NCI-H510A (cell line): ENCODE measurements around the gene BTBD1.

Experiments used
- DNase-seq: peaks from one replicate; lab custom pipeline; 2025; lab: John Stamatoyannopoulos, UW

The BTBD1 gene

DNA sequence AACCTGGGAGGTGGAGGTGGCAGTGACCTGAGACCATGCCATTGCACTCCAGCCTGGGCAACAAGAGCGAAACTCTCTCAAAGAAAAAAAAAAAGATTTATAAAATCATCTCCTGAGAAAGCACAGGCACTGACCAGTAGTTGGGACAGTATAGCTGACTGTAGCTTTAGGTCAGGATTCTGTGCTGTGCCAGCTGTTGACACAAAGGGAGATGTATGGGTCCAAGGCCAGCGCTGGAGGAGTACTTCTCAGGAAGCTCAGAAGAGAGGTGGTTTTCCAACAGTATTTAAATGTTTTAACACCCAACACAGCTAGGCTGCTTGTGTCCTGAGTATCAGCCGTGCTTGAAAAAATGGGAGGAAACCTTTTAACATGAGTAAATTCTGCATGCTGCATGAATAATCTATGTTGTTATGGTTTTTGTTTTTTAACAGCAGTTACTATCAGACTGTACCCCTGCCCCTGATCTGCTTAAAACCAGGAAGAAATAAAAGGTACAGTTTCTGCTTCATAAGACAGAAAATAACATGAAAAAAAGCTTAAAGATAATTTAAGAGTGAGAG is 74.5 kb downstream of the BTBD1 start:
- DNase-seq = no peak

DNA sequence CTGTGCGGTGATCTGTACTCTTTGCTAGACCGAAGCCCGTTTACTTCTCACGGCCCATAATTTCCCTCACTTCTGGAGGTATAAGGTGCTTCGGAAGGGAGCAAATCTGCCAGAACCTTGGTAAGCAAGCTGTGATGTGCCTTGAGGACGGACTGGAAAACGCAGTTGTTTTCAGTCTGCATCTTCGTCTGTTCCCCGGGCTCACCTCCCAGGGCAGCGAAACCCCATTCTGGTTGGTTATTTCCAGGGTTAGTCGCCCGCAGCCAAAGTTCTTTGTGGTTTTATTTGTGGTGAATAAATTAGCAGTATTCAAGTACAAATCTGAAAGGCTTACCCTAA is 80.6 kb downstream of the BTBD1 start:
- DNase-seq = no peak

DNA sequence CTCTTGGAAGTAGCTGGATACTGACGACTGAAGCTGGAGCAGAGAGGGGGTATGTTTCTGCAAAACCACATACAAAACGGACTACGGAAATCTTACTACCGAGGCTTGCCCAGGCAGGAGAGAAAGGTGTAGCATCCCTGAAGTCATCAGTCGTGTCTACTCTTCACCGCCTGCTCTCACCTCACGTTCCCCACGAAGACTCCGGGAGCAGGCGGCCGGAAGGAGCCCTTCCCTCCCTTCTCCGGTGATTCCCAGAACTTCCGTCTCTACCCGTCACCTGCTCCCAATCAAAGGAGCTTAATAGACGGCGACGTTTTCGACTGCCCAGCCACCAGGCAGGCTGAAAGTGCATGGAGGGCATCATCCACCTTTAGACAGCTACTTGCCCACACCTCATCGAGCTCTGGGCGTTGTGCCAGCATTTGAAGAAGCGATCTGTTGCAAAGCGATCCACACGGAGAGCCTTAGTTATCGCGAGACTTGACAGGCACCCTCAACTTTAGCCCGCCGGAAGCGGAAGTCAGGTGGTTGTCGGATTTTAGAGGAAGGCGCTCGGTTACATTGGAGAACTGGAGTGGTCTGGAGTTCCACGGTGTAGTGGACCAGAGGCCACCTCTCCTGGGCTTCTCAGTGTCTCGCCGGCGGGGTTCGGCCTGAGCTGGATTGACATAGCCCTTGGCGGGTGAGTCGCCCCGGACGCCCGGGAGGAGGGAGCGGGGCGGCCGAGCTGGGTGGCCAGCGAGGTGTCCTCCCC is 81.2 kb downstream of the BTBD1 start, which contains the start of gene RAMAC:
Gene RAMAC (plus strand): TSS at position 523 of the 754 bp plus-strand sequence. CDS start 2,809 bp downstream, outside the sequence.
- DNase-seq = peak; percentile 84

- no peak for DNase-seq
Observed at GRCh38 chr15:82980981-82981380, 86.1 kb downstream of the BTBD1 start.

DNA sequence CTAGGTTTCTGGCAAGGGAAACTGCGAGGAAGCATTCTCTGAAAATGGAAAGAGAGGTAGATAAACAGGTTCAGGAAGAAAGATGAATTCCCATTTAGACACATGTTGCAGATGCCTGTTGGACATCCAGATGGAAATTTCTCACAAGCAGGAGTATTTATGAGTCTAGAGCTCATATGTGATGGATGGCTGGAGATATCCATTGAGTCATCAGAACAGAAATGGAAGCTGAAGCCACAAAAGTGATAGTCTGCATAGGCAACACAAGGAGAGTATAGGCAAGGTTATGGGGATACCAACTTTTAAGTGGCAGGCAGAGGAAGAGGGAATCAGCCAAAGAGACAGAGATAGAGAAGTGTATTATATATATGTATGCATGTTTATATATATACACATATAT is 87.3 kb downstream of the BTBD1 start:
- DNase-seq = no peak

- DNase-seq = no peak
Observed at GRCh38 chr15:82978438-82978837, 88.6 kb downstream of the BTBD1 start.

GRCh38 chr15:82977076-82977475 is 90.0 kb downstream of the BTBD1 start:
- DNase-seq = no peak

- no peak for DNase-seq
Observed at GRCh38 chr15:82972990-82973389, 94.1 kb downstream of the BTBD1 start.

DNA sequence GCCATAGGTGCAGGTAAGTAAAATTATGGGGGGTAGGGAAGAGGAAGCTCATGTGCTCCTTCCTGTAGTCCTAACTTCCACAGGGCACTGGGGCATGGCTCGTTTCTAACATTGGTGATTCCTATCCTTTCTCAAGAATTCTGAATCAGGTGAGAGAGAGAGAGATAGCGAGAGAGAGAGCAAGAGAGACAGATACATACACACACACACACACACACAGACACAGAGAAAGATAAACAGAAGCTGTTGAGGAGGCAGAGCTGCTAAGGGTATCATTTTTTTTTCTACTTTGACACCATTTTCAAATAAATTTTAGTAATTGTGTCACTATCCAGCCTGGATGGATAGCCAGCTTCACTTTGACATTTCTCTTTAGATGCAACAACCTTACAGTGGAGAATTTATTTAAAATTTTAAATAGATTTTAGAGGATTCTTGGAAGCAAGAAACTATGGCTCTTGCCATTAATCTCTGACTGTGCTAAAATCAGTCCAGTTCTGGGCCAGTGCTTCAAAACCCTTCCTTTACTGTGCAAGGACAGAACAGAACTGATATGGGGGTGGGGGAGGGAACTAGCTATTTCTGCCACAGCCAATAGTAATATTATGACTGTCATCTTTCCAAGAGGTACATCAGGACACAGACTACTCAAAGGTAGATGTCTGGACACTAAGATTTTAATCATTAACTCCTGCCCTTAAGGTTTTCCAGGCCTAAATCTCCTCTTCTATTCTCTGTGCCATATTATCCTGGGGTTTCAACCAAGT is 95.7 kb downstream of the BTBD1 start:
- DNase-seq = no peak

DNA sequence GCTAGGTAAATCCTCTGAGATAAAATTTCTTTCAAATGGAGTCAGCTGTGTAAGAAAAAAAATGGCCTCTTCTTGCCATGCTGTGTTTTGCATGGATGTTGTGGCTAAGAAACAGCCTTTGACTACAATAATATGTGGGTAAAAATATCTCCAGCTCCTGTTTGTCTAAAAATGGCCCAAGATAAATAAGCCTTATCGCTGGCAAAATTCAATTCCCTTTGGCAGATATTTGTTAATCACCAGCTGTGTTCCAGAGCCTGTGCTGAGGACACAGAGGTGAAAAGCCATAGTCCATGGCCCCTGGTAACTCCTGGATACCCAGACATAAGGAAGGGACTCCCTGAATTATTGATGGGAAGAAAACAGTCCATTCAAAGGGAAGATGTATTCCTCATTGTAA is 96.4 kb downstream of the BTBD1 start:
- no peak for DNase-seq

GRCh38 chr15:82970078-82970686 is 96.9 kb downstream of the BTBD1 start:
- no peak for DNase-seq

DNA sequence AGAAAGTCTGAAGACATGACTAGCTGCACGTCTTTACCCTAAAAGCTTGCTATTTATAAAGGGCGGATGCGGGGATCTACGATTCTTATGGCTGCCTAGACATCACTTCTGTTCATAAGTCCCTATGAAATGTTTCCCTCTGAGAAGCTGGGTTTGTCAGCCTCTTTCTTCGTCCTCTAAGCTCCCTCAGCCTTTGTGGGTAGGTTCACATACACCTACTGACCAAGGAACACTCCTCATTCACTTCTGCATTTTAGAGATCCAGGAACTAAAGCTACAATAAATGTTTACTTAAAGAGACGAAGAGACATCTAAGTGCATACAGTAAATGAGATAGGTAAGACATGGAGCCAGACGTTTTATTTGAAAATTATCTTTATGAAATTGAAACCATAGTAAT is 97.7 kb downstream of the BTBD1 start:
- DNase-seq = no peak

- no peak for DNase-seq
Observed at GRCh38 chr15:82968066-82968465, 99.0 kb downstream of the BTBD1 start.

DNA sequence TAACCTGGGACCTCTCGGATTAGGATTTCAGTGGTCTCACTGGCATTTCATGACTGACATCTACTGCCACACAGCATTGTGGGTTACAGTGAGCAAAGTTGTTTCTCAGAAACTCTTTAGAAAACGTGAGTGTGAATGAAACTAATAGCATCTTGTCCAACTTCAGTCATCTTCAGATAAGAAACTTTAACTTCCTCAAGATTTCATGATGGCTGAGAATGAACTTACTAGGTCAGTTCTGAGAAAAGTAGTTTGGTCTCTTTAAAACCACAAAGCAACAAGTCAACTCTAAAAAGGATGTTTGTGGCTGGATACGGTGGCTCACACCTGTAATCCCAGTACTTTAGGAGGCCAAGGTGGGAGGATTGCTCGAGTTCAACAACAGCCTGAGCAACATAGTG is 100.4 kb downstream of the BTBD1 start:
- DNase-seq = no peak
